Measurements from ENCODE around the gene SLC2A13.

SLC2A13 gene

DNA sequence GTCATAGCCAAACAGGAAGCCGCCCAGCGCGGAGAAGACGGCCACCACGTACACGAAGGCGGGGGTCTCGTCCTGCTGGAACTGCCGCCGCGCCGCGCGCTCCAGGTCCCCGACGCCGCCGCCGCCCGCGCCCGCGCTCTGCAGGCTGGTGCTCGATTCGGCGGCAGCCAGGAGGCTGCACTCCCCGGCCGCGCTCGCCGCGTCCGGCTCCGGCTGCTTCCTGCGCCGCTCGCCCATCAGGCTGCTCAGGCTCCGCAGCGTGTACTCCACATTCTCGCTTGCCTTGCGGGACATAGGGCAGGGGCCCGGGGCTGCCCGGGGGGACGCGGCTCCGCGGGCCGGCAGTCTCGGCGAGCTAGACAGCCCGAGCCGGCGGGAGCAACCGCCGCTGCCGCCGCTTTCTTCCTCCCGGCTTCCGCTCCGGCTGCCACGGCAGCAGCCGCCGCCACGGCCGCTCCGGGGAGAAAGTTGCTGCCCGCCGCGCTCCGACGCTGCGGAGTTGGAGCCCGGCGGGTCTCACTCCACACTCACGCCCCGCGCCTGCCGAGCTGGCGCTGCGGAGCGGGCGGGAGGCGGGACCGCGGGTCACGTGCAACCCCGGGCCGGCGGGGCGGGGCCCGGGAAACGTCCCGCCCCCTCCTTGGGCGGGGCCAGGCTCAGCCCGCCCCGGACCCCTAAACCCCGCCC lies at the start of gene SLC2A13:
Gene SLC2A13 (minus strand): TSS at position 567 of the 687 bp plus-strand sequence. CDS start 273 bp downstream, at position 294.
- Histone ChIP-seq H3K4me1 (ENCODE audit: control insufficient read depth in 1 of 2, insufficient read depth in 1 of 2, low read depth in 1 of 2, low read length in 1 of 2) (peaks cover 11 to 22% of the 10 kb centered on the region in 2 experiments), H3K4me3 (ENCODE audit: low read depth in 1 of 2, low read length in 1 of 2) (peak within 1 kb of the TSS; percentile 70 to 83), H3K27ac (peak within 1 kb of the TSS; percentile 52), H3K36me3 (no peaks in the 10 kb centered on the region), H3K9me3 (no peaks in the 10 kb centered on the region), H3K27me3 (peaks cover 17% of the 10 kb centered on the region)
- TF ChIP-seq, protein P1, sequence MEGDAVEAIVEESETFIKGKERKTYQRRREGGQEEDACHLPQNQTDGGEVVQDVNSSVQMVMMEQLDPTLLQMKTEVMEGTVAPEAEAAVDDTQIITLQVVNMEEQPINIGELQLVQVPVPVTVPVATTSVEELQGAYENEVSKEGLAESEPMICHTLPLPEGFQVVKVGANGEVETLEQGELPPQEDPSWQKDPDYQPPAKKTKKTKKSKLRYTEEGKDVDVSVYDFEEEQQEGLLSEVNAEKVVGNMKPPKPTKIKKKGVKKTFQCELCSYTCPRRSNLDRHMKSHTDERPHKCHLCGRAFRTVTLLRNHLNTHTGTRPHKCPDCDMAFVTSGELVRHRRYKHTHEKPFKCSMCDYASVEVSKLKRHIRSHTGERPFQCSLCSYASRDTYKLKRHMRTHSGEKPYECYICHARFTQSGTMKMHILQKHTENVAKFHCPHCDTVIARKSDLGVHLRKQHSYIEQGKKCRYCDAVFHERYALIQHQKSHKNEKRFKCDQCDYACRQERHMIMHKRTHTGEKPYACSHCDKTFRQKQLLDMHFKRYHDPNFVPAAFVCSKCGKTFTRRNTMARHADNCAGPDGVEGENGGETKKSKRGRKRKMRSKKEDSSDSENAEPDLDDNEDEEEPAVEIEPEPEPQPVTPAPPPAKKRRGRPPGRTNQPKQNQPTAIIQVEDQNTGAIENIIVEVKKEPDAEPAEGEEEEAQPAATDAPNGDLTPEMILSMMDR (IDR thresholded peaks at IDR 0.05) = no peak

DNA sequence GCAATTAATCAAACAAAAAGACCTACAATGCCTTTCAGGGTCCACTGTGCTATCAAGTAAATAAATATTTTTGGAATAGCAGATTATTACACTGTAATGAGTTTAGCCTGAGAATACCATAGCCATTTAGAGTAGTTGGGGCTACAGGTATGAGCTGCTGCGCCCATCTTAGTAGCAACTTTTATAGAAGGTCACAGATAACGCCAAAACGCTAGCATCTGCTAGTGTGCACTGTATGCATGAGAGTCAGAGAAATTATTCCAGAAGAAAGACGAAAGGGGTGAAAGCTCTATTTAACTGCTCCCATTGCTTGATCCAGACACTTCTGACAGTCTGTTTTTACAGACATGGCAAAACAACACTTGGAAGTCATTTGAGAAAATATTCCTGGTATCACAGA lies 48.5 kb upstream of the SLC2A13 start:
- TF ChIP-seq, protein P1 (IDR thresholded peaks at IDR 0.05) = no peak
- Histone ChIP-seq H3K27ac (peak overlapping the region; percentile 3), H3K9me3 (no peaks in the 10 kb centered on the region), H3K4me3 (ENCODE audit: low read depth in 1 of 2, low read length in 1 of 2) (no peak overlapping the region), H3K36me3 (no peaks in the 10 kb centered on the region), H3K27me3 (no peaks in the 10 kb centered on the region), H3K4me1 (ENCODE audit: control insufficient read depth in 1 of 2, insufficient read depth in 1 of 2, low read depth in 1 of 2, low read length in 1 of 2) (peaks cover 48 to 62% of the 10 kb centered on the region in 2 experiments)

DNA sequence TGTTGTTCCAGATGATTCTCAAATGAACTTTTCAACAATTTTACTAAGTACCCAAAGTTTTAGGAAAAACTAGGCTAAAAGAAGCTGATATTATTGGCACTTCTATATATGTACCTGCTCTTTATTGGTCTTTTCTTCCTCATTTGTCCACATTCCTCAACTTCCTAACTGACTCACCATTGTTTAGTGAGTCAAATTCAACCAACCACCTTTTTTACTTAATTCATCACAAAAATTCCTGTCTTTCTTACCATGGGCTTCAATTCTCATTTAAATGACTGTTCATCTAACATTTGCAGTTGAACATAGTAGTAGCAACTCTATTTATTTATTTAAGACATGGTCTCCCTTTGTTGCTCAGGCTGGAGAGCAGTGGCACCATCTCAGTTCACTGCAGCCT lies 47.6 kb upstream of the SLC2A13 start:
- peaks cover 39 to 53% of the 10 kb centered on the region in 2 experiments for H3K4me1 ChIP-seq (ENCODE audit: control insufficient read depth in 1 of 2, insufficient read depth in 1 of 2, low read depth in 1 of 2, low read length in 1 of 2)
- TF ChIP-seq, protein P1 (IDR thresholded peaks at IDR 0.05) = no peak
- no peaks in the 10 kb centered on the region for H3K9me3 ChIP-seq
- H3K27ac ChIP-seq = peak overlapping the region; percentile 76
- H3K4me3 ChIP-seq (ENCODE audit: low read depth in 1 of 2, low read length in 1 of 2) = peak overlapping the region in 1 of 2 experiments; percentile 16
- H3K27me3 ChIP-seq = no peaks in the 10 kb centered on the region
- H3K36me3 ChIP-seq = no peaks in the 10 kb centered on the region

DNA sequence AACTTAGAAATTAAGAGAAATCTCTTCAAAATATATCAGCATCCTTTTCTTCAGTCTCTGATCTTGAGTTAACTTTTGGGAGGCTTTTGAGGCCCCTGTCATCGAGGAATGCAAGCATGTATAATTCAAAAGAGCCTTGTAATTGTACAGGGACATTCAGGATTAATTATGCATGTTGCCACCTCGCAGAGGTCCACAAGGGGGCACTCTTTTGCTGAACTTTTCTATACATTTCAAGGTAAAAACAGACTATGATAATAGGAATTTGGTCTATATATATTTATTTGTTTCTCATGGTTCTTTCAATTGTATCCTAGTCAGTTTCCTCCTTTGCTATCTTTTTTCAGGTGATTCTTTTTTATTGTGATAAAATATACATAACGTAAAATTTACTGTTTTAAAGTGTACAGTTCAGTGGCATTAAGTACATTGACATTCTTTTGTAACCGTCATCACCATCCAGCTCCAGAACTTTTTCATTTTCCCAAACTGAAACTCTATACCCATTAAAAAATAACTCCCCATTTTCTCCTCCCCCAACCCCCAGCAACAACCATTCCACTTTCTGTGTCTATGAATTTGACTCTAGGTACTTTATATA lies 47.0 kb upstream of the SLC2A13 start:
- Histone ChIP-seq H3K9me3 (no peaks in the 10 kb centered on the region), H3K27ac (peak overlapping the region; percentile 76), H3K4me1 (ENCODE audit: control insufficient read depth in 1 of 2, insufficient read depth in 1 of 2, low read depth in 1 of 2, low read length in 1 of 2) (peaks cover 33 to 47% of the 10 kb centered on the region in 2 experiments), H3K27me3 (no peaks in the 10 kb centered on the region), H3K36me3 (no peaks in the 10 kb centered on the region), H3K4me3 (ENCODE audit: low read depth in 1 of 2, low read length in 1 of 2) (peak overlapping the region in 1 of 2 experiments; percentile 16)
- TF ChIP-seq, protein P1 (IDR thresholded peaks at IDR 0.05) = peak; percentile 88

DNA sequence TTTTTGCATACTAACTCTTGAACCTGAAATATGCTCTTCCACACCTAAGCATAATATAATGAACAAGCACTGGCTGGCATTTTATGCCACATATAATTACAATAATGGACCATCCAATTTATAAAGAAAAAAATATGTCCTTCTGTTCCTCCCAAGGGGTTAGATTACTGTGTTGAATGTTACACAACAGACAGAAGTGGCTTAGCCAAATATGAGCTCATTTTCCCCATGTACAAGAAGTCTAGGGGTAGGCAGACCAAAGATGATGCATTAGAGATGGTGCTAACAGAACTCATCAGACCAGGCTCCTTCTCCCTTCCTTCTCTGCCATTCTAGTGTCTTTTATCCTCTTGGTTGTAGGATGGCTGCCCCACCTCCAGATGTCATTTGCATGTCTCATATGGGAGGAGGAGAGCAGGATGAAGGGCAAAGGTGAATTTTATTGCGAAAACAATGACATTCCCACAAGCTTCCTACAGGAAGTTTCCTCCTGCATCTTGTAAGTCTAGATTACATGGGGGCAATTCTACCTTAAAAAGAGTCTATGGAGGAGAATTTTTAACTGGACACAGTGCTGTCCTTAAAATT lies 43.9 kb upstream of the SLC2A13 start:
- Histone ChIP-seq H3K27ac (no peak overlapping the region), H3K36me3 (no peaks in the 10 kb centered on the region), H3K4me1 (ENCODE audit: control insufficient read depth in 1 of 2, insufficient read depth in 1 of 2, low read depth in 1 of 2, low read length in 1 of 2) (peaks cover 13 to 23% of the 10 kb centered on the region in 2 experiments), H3K4me3 (ENCODE audit: low read depth in 1 of 2, low read length in 1 of 2) (no peak overlapping the region), H3K27me3 (no peaks in the 10 kb centered on the region), H3K9me3 (no peaks in the 10 kb centered on the region)
- TF ChIP-seq, protein P1 (IDR thresholded peaks at IDR 0.05) = no peak
